K562 (cell line): ENCODE results near the gene OR1D5. TPM values are rescaled to one million over a fixed set of nuclear protein-coding genes. Genes with fewer than 3 reads are reported as not detected.

Experiments used
- ATAC-seq: fragments of 200-7000 bp; cut with Tn5 transposase; 3 replicates; pipeline ENCODE4 v1.9.1; 2020; ENCODE audit warnings: moderate library complexity
- BruUV-seq: library from RNA; stranded (reverse); fragments of 400-500 nt; replicated peaks from 2 replicates; lab custom pipeline; 2021; lab: Mats Ljungman, UMichigan
- CTCF ChIA-PET: fragments of 300-600 bp; formaldehyde crosslinking; extraction: SDS; loops from one replicate; lab custom pipeline; 2021; ENCODE audit warnings: low intra/inter-chr PET ratio; lab: Yijun Ruan, JAX
- POLR2A ChIA-PET: fragments of 300-600, 350-650 bp; sonication (Branson Sonifier 250); formaldehyde crosslinking; extraction: SDS; loops from one replicate; lab custom pipeline; 2021; ENCODE audit warnings: antibody characterized with exemption, inconsistent platforms; lab: Yijun Ruan, JAX
- DNase-seq, 4 experiments: peaks; one replicate each; pipeline versions ENCODE4 v3.0.0 to v3.0.0-alpha.2; 2011 to 2018; ENCODE audit warnings: low spot score in 3 of 4, mixed read lengths in 3 of 4; ENCODE audit errors: extremely low read depth in 1 of 4
- FAIRE-seq: peaks from 2 replicates; lab custom pipeline; 2011; peaks lifted over from hg19 to GRCh38; lab: Jason Lieb, UNC
- H2AFZ ChIP-seq: 2 replicates; pipeline ENCODE4 v1.6.0; 2011; ENCODE audit warnings: low read depth, low read length, control low read depth, inconsistent platforms
- H3K27ac ChIP-seq: fragments of 200-600 bp; 3 replicates; pipeline ENCODE4 v1.8.0; 2011; ENCODE audit warnings: low read depth, mild to moderate bottlenecking, control low read depth, inconsistent platforms, low read length, moderate library complexity, mixed read lengths; ENCODE audit errors: extremely low read depth
- H3K27me3 ChIP-seq, 2 experiments: fragments of 300-600 bp in 1 of 2; 2 replicates in 1 of 2; 3 replicates in 1 of 2; pipeline versions ENCODE4 v1.6.0 to v1.8.0; 2011; ENCODE audit warnings: inconsistent platforms in 2 of 2, low read length in 2 of 2, mild to moderate bottlenecking in 1 of 2, mixed read lengths in 1 of 2, moderate library complexity in 1 of 2; ENCODE audit not compliant: control insufficient read depth in 2 of 2, insufficient read depth in 2 of 2
- H3K36me3 ChIP-seq: fragments of 300-600 bp; 3 replicates; pipeline ENCODE4 v1.8.0; 2011; ENCODE audit warnings: mild to moderate bottlenecking, low read length, inconsistent platforms; ENCODE audit not compliant: control insufficient read depth, insufficient read depth
- H3K4me1 ChIP-seq, 2 experiments: fragments of 200-600 bp in 1 of 2; replicated peaks in 1 of 2; 2 replicates in 1 of 2; 3 replicates in 1 of 2; pipeline versions ENCODE4 v1.5.1 to v1.8.0; 2011; ENCODE audit warnings: inconsistent platforms in 2 of 2, low read length in 2 of 2, mild to moderate bottlenecking in 1 of 2, mixed read lengths in 1 of 2, moderate library complexity in 1 of 2; ENCODE audit not compliant: control insufficient read depth in 2 of 2, insufficient read depth in 2 of 2
- H3K4me2 ChIP-seq: 2 replicates; pipeline ENCODE4 v1.6.1; 2011; ENCODE audit warnings: low read length, control low read depth, inconsistent platforms, mixed read lengths; ENCODE audit not compliant: insufficient read depth
- H3K4me3 ChIP-seq: fragments of 200-600 bp; sonication (generic), shearing (Covaris generic); 2 replicates; pipeline ENCODE4 v1.5.1; 2016; ENCODE audit warnings: control low read depth, inconsistent platforms
- H3K79me2 ChIP-seq: fragments of 200-600 bp; 3 replicates; pipeline ENCODE4 v1.8.0; 2011; ENCODE audit warnings: low read length, inconsistent platforms; ENCODE audit not compliant: control insufficient read depth, insufficient read depth
- H3K9ac ChIP-seq, 2 experiments: 2 replicates each; pipeline versions ENCODE4 v1.6.0 to v1.6.1; 2011; ENCODE audit warnings: low read depth in 2 of 2, low read length in 2 of 2, control low read depth in 1 of 2, inconsistent platforms in 1 of 2, mild to moderate bottlenecking in 1 of 2, mixed read lengths in 1 of 2; ENCODE audit not compliant: insufficient read depth in 1 of 2
- H3K9me1 ChIP-seq: one replicate; pipeline ENCODE4 v1.6.0; 2011; ENCODE audit warnings: inconsistent platforms, mild to moderate bottlenecking, low read length, moderate library complexity; ENCODE audit not compliant: control insufficient read depth, insufficient read depth
- H3K9me3 ChIP-seq: replicated peaks from 2 replicates; pipeline ENCODE4 v1.5.1; 2011; ENCODE audit warnings: low read depth, low read length, inconsistent platforms; ENCODE audit not compliant: control insufficient read depth, insufficient read depth
- H4K20me1 ChIP-seq: replicated peaks from 2 replicates; pipeline ENCODE4 v1.6.1; 2011; ENCODE audit warnings: low read length, inconsistent platforms, mixed read lengths; ENCODE audit not compliant: control insufficient read depth, insufficient read depth
- FOXK2 ChIP-seq, 2 experiments: fragments of 450-650 bp; IDR thresholded peaks in 1 of 2; conservative IDR thresholded peaks in 1 of 2; 2 replicates each; pipeline ENCODE4 v1.6.1; 2016; ENCODE audit warnings: low read depth in 2 of 2, mild to moderate bottlenecking in 1 of 2
- HCFC1 ChIP-seq: IDR thresholded peaks from 2 replicates; pipeline ENCODE4 v1.6.1; 2012; ENCODE audit warnings: low read depth, low read length, improper control_type of control experiment
- RBM39 ChIP-seq: fragments of 200-400 bp; formaldehyde crosslinking; optimal IDR thresholded peaks from 2 replicates; pipeline ENCODE3; 2018; ENCODE audit warnings: low read depth, low read length
- WGBS: fragments of 100-300 bp; shearing (Covaris generic); methylation state at CpG from one replicate; pipeline ENCODE4 v1.1.6; 2016; ENCODE audit warnings: low coverage, mixed read lengths; ENCODE audit not compliant: insufficient coverage; ENCODE audit errors: missing lambda C conversion rate; 5-methylcytosine and 5-hydroxymethylcytosine counted together
- in situ Hi-C: fragments of 300-500 bp; cut with MboI; formaldehyde crosslinking; loops from 4 replicates; pipeline ENCODE4 v1.15.0; 2018; ENCODE audit warnings: inconsistent platforms, mixed read lengths
- intact Hi-C: fragments of 100-400 bp; cut with micrococcal nuclease; formaldehyde crosslinking; loops from 2 replicates; pipeline ENCODE4 v1.14.2; 2022
- polyA plus RNA-seq, 8 experiments: library from polyadenylated mRNA; depleted of rRNA in 4 of 8; stranded (reverse) in 5 of 8; unstranded in 3 of 8; fragments of >200 nt; fragmentation: Nextera tagmentation in 2 of 8; fragmentation: Illumina TruSeq in 1 of 8; extraction: Ambion mirVana in 2 of 8; extraction: Trizol in 1 of 8; gene quantifications; 2 replicates each; pipeline versions ENCODE4 v1.2.1 to v1.2.3, GENCODE V29; 2011 to 2014; ENCODE audit warnings: inconsistent platforms in 1 of 8, missing spikeins in 1 of 8
- total RNA-seq, 7 experiments: library from RNA; depleted of rRNA in 6 of 7; stranded (reverse); fragments of >200 nt in 6 of 7; fragmentation: Illumina TruSeq in 2 of 7; extraction: Trizol in 2 of 7; gene quantifications; 2 replicates each; pipeline versions ENCODE4 v1.2.1 to v1.2.3, GENCODE V29; 2011 to 2021; ENCODE audit warnings: low replicate concordance in 1 of 7
- TF ChIP-seq, protein P1 (sequence below): IDR thresholded peaks from 2 replicates; pipeline ENCODE4 v1.6.1; 2011; ENCODE audit not compliant: insufficient read length; ENCODE audit errors: extremely low read depth
- TF ChIP-seq, protein P2 (sequence below): fragments of 450-650 bp; IDR thresholded peaks from one replicate; pipeline ENCODE4 v1.6.1; 2018; ENCODE audit warnings: mild to moderate bottlenecking, moderate library complexity; ENCODE audit not compliant: partially characterized antibody
- TF ChIP-seq, protein P3 (sequence below): fragments of 250-450 bp; sonication (Bioruptor Pico); IDR thresholded peaks from 2 replicates; pipeline ENCODE4 v1.4.0; 2020; ENCODE audit warnings: mild to moderate bottlenecking, moderate library complexity

Gene OR1D5
- total and polyA plus RNA-seq, 9 of the 15 experiments (the other 6 are each of a cell fraction or from before 2014, with no cell fraction given), result not detected

DNA sequence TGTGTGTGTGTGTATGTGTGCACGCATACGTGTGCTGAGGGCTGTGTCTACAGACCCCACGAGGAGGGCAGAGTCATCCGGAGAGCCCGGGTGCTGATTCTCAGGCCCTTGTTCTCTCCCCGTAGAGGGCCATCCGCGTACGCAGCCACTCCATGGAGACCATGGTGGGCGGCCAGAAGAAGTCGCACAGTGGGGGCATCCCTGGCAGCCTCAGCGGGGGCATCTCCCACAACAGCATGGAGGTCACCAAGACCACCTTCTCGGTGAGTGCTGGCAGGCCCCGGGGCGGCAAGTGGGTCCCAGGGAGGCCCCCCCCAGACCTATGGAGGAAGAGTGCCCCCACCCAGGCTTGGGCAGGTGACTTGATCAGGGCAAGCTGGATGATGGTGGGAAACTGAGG, 45.5 kb downstream of the OR1D5 start:
- no peak for FAIRE-seq
- H3K9me1 ChIP-seq, result no peaks in the 10 kb centered on the region
- H2AFZ ChIP-seq, result no peak overlapping the region
- 9% methylated on average over 4 of the region's 15 CpGs for WGBS
- ATAC-seq, result no peak
- no peak overlapping the region for H3K9ac ChIP-seq
- no peaks in the 10 kb centered on the region for H3K9me3 ChIP-seq
- CTCF ChIA-PET, result no interaction called here
- H3K4me1 ChIP-seq, result no peaks in the 10 kb centered on the region
- intact Hi-C loops (no loop called here), in situ Hi-C loops (loop anchor here (25.0 kb wide), 1 partner anchor 181 kb away; no protein-coding TSS in a partner anchor)
- H3K27ac ChIP-seq, result no peak overlapping the region
- no peaks in the 10 kb centered on the region for H4K20me1 ChIP-seq
- peaks cover 0 to 12% of the 10 kb centered on the region in 2 experiments; a peak in 3 of 5 replicates for H3K27me3 ChIP-seq
- BruUV-seq, result no TSS peak
- POLR2A ChIA-PET, result interaction anchor here (1.2 kb wide), 1 partner anchor 21 kb away, joined by 3 read pairs; no protein-coding TSS in a partner anchor
- no peaks in the 10 kb centered on the region for H3K79me2 ChIP-seq
- TF ChIP-seq, protein P1, sequence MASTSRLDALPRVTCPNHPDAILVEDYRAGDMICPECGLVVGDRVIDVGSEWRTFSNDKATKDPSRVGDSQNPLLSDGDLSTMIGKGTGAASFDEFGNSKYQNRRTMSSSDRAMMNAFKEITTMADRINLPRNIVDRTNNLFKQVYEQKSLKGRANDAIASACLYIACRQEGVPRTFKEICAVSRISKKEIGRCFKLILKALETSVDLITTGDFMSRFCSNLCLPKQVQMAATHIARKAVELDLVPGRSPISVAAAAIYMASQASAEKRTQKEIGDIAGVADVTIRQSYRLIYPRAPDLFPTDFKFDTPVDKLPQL, result no peak
- TF ChIP-seq, protein P2, sequence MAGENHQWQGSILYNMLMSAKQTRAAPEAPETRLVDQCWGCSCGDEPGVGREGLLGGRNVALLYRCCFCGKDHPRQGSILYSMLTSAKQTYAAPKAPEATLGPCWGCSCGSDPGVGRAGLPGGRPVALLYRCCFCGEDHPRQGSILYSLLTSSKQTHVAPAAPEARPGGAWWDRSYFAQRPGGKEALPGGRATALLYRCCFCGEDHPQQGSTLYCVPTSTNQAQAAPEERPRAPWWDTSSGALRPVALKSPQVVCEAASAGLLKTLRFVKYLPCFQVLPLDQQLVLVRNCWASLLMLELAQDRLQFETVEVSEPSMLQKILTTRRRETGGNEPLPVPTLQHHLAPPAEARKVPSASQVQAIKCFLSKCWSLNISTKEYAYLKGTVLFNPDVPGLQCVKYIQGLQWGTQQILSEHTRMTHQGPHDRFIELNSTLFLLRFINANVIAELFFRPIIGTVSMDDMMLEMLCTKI, result no peak
- TF ChIP-seq FOXK2 (conservative IDR thresholded peaks at IDR 0.05 in 1 of 2, IDR thresholded peaks at IDR 0.05 in 1 of 2; ENCODE audit: low read depth in 2 of 2) (no peak), RBM39 (no peak), HCFC1 (no peak)
- TF ChIP-seq, protein P3, sequence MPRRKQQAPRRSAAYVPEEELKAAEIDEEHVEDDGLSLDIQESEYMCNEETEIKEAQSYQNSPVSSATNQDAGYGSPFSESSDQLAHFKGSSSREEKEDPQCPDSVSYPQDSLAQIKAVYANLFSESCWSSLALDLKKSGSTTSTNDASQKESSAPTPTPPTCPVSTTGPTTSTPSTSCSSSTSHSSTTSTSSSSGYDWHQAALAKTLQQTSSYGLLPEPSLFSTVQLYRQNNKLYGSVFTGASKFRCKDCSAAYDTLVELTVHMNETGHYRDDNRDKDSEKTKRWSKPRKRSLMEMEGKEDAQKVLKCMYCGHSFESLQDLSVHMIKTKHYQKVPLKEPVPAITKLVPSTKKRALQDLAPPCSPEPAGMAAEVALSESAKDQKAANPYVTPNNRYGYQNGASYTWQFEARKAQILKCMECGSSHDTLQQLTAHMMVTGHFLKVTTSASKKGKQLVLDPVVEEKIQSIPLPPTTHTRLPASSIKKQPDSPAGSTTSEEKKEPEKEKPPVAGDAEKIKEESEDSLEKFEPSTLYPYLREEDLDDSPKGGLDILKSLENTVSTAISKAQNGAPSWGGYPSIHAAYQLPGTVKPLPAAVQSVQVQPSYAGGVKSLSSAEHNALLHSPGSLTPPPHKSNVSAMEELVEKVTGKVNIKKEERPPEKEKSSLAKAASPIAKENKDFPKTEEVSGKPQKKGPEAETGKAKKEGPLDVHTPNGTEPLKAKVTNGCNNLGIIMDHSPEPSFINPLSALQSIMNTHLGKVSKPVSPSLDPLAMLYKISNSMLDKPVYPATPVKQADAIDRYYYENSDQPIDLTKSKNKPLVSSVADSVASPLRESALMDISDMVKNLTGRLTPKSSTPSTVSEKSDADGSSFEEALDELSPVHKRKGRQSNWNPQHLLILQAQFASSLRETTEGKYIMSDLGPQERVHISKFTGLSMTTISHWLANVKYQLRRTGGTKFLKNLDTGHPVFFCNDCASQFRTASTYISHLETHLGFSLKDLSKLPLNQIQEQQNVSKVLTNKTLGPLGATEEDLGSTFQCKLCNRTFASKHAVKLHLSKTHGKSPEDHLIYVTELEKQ (CRISPR knock-in tag), result no peak
- H3K4me2 ChIP-seq, result no peak overlapping the region
- DNase-seq, result no peak
- H3K36me3 ChIP-seq, result no peaks in the 10 kb centered on the region
- H3K4me3 ChIP-seq, result no peak overlapping the region
